Kasumi-1 (cell line): ENCODE measurements around the gene TSHZ2.
"Not testable (repeated sequence)": the region's sequence is repeated elsewhere in the genome, so short reads cannot be mapped to it uniquely, and the experiment has no call there.

ENCODE experiments used
- DNase-seq, 2 experiments: peaks; one replicate each; lab custom pipeline; 2025; lab: John Stamatoyannopoulos, UW

The TSHZ2 gene

DNA sequence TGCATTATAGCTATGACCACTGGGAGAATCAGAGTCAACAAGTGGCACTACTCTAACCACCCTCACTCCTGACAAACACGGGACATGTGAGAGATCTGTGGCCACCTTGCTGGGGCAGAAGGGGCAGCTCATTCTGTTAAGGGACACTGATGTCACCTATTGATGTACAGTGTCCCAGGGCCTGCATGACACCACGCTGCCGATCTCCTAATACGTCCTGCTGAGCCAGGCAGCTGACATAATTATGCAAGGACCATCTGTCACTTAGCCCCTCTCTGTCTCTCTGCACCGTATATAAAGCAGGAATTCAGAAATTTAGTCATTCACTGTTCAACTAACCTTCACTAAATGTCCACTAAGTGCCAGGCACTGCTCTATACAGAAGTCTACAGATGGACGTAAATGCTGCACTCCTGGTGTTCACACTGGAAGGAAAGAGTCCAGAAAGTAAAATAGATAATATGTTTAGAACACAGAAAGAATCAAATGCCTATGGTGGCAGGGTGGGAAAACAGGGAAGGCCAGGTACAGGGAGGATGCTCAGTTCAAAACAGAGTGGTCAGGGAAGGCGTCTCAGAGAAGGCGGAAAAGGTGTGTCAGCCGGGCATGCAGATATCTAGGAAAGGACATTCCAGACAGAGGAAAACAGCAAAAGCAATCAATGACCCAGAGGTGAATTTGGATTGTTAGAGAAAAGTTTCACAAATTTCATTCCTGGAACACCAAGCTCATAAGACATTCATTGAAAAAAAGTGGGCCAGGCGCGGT, 447.7 kb downstream of the TSHZ2 start:
- DNase-seq, result no peak

DNA sequence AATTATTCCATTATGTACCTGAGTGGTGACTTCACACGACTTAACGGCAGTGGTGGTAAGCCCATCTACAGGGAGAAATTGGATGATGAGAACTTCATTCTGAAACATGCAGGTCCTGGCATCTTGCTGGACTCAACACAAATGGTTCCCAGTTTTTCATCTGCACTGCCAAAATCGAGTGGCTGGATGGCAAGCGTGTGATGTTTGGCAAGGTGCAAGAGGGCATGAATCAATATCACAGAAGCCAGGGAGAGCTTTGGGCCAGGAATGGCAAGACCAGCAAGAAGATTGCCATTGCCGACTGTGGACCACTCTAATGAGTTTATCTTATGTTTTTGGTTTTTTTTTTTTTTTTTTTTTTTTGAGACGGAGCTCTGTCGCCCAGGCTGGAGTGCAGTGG, 449.2 kb downstream of the TSHZ2 start:
- no peak for DNase-seq

DNA sequence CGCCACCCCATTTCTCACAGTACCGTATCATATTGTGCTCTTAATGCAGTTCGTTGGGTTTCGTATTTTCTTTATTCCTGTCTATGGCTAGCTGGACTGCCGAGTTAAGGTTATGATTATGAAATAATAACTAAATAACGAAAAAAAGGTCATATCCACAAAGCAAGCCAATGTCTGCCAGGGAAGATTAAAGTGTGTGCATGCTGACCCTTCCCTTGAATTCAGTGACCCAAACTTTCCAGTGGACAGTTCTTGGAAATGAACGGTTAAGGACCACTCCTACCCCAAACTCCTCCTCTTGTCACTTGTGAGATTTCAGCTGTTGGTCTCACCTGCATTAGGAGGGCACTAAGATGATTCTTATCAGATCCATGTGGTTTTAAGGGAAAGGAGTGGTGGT, 449.9 kb downstream of the TSHZ2 start:
- no peak for DNase-seq

DNA sequence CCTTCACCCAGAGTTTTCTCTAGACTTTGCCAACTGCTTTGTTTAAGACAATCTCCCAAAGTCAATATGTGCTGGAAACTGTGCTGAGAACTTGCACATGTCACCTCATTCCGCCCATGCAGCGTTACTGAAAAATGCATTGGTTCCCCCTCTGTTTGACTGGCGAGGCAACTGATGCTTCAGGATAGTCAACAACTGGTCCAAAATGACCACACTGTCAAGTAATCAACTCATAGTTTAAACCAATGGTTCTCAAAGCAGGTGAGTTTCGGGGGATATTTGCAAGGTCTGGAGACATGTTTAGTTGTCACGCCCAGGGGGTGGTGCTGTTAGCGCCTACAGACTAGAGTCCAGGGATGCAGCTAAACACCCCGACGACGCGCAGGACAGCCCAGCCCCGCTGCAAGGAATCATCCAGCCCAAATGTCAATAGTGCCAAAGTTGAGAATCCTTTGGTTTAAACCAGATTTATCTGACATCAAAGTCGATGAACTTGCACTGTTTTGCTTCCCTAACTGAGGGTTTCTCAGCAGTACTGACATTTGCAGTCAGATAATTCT, 451.5 kb downstream of the TSHZ2 start:
- no peak for DNase-seq

DNA sequence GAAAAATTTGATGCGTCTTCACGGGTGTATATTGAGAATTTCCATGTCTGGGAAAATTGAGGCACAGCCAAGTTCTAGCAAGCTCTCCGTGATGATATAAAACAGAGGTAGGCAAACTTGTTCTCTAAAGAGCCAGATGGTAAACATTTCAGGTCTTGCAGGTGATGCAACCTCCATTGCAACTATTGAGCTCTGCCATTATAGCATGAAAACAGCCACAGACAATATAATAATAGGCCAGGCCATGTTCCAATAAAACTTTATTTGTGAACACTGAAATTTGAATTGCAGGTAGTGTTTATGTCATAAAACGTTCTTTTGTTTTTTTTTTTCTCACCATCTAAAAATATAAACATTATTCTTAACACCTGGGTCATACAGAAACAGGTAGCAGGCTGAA, 453.3 kb downstream of the TSHZ2 start:
- no peak for DNase-seq

DNA sequence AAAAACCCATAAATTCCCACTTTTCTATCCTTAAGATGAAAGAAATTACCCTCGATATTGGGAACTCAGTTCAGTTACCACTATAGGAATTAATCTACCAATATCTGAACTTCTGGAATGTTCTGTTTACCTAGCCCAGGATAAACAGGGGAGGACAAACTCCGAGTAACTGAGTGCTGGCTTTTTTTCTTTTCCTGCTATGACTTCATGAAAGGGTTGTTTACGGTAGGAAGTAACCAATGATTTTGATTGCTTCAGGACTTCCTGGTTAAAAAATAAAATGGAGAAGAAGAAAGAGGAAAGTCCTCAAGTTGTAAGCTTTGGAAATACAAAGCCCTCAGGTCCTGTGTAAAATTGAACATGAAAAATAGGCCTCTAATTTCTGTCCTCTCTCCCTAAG, 453.8 kb downstream of the TSHZ2 start:
- DNase-seq, result no peak

DNA sequence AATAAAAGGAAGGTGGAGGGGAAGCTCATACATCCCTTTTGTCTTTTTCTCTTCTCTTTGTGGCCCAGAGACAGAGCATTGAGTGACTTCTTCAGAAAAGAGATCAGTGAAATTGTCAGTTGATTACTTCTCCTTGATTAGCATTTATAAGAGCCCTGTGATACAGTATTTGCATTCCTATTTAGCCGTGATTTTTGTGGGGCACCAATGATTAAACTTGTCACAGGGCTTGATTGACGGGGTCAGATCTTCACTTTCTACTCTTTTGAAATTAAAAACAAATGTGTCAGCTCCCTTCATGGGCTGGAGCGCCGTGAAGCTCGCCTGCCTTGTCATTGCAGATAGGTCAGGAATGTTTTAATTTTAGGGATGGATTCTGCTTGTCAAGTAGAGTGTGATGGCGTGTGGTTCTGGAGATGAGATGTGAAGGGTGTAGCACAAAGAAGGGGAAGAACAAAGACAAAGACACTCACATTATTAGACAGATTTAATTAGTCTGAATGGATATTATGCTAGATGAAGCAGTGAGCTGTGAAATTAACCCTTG, 454.7 kb downstream of the TSHZ2 start:
- DNase-seq, result no peak

DNA sequence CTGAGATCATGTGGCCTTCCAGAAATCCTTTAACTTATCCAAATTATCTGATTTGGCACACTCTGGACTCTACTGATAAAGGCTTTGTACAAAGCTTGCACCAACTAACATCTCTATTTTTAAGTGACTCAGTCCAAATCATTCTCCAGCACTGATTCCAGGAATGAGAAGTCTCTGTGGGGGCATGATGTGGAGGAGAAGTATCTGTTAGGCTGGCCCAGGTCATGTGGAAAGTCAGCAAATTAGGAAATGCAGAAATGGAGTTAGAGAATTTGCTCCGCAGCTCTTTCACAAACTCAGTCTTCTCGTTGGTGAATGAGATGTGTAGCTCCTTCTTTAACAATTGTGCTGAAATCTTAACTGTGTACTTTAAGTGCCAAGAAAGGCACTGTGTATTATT, 455.8 kb downstream of the TSHZ2 start:
- DNase-seq, result no peak

DNA sequence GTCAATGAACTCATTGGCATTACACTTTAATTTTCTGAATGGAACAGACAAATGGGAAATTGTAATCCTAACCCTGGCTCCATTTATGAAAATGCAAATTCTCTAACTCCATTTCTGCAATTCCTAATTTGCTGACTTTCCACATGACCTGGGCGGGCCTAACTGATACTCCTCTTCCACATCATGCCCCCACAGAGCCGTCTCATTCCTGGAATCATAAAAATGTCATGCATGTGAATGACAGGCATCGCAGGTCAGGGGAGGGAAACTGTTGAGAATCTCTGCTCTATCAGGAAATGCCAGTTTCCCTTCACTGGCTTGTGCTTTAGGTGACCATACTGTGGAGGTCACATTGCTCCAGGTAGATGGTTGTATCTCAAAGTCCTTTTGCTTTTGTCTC, 456.4 kb downstream of the TSHZ2 start:
- DNase-seq, result no peak

DNA sequence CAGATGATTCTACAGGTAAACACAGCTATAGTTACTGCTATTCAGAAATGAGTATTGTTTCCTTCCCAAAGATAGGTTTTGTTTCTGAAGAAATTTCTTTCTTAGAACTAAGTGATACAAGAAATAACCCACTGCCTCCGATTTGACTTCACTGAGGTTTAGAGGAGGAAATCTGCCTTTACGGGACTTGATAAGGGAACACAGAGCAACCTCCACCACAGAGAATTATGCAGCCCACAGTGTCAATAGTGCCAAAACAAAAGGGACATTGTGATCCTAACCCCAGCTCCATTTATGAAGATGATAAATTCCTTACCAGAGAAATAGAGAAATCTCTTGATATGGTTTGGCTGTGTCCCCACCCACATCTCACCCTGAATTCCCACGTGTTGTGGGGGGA, 456.8 kb downstream of the TSHZ2 start:
- DNase-seq, result no peak

DNA sequence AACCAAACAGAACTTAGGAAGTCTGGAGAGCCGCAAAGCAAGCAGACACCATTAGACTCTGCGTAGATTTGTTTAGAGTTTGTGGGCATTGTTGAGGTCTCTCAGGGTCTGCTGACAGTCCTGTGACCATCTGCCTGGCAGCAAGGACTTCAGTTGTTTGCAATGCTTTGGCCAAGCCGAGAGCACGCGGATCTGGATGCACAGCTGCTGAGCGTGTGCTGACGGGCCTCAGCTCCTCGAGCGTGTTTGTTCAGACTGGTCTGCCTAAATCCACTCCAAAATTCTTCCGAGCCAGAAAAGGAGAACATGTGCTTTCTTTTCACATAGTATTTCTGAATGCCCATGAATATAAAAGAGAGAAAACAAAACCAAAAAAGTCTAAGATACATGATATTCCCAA, 462.5 kb downstream of the TSHZ2 start:
- no peak for DNase-seq

DNA sequence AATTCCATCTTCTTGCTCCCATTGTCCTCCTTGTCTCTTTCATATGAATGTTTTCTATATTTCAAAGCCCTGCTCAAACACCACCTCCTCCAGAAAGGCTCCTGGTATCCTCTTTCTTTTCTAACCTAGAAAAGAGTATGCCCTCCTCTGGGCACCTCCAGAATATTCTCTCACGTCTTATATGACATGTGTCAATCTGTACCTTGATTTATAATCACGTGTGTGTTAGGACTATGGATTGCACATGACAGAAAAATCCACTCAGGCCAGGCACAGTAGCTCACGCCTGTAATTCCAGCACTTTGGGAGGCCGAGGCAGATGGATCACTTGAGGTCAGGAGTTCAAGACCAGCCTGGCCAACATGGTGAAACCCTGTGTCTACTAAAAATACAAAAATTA, 464.8 kb downstream of the TSHZ2 start:
- DNase-seq, result not testable (repeated sequence)

DNA sequence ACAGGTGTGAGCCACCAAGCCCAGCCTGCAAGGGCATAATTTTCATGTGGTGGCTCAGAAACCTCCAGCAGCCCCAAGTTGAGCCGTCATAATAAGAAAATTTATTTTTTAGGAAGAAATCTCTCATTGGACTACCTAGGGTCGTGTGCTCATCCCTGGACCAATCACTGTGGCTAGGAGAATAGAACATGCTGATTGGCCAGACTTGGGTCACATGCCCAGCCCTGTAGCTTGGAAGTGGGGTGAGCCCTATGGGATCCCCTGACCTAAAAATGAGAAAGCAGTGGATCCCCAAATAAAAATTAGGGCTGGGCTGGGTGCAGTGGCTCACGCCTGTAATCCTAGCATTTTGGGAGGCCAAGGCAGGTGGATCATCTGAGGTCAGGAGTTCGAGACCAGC, 466.2 kb downstream of the TSHZ2 start:
- DNase-seq, result no peak

DNA sequence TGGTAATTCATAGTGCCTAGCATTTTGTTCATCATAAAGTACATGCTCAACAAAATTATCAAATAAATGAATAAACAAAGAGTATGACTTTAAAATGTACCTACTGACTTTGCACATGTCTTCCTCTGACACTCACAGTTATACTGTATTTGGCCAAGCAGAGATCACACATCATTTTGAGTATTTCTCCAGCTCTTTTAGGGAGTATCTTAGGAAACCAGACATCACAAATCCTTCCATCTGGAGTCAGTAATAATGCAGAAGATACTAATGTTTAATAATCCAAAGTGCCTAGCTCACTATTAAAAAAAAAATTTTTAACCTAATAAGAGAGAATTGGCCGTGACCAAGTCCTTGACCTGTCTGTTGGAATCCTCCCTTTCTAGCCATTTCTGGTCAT, 466.9 kb downstream of the TSHZ2 start:
- DNase-seq, result no peak

DNA sequence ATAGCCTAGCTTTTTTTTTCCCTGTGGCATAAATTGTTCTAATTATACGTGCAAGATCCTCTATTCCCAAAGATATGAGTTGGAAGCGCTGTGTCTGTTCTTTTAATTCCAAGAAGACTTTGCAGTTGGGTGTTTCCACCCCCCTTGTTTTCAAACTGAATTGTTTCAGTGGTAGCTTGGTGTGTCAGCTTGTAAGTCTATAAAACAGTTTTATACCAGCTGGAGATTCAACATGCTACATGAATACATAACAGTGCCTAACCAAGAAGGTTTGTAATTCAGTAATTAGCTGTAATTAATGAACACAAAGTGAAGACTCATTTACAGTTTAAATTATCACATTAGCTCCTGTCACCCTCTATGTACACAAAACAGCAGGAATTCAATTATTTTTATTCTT, 467.5 kb downstream of the TSHZ2 start:
- no peak for DNase-seq

DNA sequence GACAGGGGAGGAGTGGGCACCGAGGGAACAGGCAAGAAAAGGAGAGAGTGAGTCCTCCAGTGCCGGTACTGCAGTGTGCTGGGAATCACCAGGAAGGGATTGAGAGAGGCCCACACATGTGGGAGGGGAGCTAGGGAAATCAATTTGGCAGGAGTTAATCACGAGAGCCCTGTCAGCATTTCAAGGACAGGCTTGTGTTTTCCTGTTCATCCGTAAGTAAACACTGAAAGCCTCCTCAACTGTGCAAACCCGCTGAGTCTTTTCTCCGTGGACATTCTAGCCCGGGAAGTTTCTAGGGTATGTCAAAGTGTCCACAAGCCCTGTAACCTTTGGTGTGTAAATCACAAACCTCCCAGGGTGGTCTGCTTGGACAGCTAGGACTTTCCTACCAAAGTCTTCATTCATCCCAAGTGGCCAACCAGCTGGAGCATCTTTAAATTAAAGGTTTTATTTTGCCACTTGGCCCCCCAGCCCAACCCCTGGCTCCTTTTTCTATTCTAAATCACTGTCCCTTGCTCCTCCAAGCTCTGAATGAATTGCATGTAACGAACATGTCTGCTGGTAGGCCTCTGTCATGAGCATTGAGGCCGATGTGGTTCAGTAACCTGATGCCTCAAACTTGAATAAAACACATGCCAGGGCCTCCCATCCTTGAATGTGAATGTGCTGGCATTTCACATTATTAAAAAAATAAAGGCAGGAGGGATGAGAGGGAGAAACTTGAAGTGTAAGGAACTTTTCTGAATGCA, 472.4 kb downstream of the TSHZ2 start:
- DNase-seq, result no peak

DNA sequence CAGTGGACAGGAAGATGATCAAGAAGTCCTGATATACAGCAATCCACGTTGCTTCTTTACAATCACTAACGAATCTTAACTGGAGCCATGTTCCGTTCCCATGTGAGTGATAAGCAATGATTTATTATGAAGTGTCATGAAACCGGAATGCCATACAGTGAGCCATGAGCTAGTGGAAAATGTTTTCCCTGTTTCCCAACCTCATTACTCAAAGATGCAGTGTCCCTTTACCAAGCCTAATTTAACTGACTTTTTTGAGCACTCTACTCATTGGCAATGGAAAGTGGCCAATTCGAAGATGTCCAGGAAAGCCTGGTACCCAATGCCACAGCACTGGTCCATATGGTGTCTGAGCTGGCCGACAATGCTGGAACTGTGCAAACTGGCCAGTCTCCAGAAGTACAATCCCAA, 473.2 kb downstream of the TSHZ2 start:
- DNase-seq, result no peak

DNA sequence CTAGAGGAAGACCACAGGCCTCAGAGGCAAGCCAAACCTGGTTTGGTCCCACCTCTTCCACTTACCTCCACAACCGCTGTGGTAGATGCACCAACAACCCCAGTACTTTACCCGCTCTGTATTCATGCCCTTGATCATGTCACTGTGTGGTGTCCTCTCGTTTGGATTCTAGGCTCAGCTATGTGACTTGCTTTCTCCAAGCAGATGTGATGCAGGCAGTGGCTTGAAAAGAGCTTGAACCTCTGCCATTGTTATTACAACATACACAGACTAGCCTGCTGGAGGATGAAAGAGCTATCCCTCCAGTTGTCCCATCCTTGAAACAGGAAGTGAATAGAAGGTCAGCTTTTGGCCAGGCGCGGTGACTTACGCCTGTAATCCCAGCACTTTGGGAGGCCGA, 473.8 kb downstream of the TSHZ2 start:
- DNase-seq, result no peak

DNA sequence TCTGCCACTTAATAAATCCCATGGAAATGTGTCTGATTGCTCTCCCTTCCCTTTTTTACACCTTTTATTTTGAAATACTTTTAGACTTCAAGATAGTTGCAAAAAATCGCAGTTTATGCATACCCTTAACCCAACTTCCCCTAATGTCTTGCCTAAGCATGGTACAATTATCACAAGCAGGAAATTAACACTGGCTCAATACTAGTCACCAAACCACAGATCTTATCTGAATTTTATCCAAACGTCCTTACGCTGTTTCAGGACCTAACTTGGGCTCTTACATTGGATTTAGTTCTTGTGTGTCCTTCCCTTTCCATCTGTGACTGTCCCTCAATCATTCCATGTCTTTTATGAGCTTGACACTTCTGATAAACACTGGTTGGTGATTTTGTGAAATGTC, 475.2 kb downstream of the TSHZ2 start:
- no peak for DNase-seq

DNA sequence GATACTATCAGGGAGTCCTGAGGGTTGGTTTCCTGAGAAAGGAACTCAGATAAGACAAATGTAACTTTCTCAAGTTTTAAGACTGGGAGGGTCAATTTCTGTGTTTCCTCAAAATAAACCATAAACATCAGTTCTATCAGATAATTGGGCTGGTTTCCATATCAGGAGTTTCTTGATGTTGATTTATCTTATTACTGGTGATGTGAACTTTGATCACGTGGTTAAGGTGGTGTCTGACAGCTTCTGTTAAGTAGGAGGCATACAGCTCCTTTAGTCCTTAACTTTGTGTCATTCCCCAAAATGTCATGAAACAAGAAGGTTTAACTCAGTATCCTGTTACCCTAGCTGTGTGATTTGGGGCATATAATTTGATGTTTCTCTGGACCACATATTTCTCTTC, 476.3 kb downstream of the TSHZ2 start:
- DNase-seq, result no peak

DNA sequence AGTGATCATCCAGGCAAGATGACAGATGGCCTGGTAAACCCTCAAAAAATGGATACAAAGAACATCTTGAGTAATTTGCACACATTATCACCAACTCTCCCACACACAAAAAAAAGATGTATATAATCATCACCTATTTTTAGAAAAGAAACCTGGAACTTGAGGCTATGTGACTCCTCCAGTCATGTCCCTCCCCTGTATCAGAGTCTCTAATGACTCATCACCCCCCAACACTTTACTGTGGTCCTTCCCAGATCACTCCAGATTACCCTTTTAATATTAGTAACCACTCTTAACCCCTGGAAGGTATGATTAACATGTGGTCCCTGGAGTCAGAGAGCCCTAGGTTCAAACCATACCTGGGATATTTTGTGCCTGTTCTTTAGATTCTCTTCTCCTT, 476.7 kb downstream of the TSHZ2 start:
- DNase-seq, result no peak

DNA sequence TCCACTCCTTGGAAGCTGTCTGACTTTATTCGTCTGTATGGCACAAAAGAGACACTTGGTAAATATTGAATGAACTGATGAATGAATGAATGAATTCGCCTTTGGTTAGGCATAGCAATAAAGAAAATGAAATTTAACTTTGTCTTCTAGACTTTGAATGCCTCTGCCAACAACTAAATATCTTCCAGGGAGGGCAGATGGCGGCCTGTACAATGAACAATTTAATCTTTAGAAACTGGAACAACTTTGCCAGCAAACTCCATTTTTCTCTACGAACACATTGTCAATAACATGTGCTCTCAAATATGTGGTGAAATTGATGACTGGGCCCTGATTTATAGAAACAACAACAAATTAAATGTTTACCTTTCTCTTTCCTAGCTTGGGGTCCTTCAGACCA, 480.9 kb downstream of the TSHZ2 start:
- no peak for DNase-seq

DNA sequence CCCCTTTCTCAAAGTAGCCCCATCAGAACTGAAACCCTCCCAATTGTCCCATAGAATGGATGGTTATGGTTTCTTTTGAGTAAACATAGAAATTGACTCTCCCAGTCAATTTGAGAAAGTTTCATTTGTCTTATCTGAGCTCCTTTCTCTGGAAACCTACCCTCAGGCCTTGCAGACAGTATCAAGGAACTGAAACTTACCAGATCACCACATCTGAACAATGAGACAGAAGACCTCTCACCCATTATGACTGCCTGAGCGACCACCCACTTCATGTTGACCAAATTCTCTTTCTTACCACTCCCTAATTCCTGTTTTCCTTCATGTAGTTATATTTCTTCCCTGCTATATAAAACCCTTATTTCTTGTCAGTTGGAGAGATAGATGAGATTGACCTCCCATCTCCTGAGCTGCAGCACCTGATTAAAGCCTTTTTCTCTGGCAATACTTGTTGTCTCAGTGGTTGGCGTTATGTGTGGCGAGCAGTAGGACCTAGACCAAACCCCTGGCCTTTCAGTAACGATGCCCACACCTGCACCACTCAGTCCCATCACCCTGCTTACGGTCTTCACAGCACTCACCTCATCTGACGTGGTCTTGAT, 482.6 kb downstream of the TSHZ2 start:
- no peak for DNase-seq
